Stimulated activated naive CD4-positive, alpha-beta T cell treated with Interleukin-2 at 50 U/mL for 16 hours (primary cell): ENCODE data around the gene PIPOX.
A peak's percentile ranks its signal among the peaks of the same experiment; 100 is the strongest.

ENCODE experiments used
- DNase-seq: peaks from one replicate; lab custom pipeline; 2025; lab: John Stamatoyannopoulos, UW

Gene PIPOX

GRCh38 chr17:29042679-29043538 is at the start of gene PIPOX:
PIPOX (plus strand) TSS chr17:29043141; CDS start chr17:29043226, 85 bp downstream.
- no peak for DNase-seq

- DNase-seq, result no peak
Observed at GRCh38 chr17:28993645-28994426, 49.1 kb upstream of the PIPOX start.

DNA sequence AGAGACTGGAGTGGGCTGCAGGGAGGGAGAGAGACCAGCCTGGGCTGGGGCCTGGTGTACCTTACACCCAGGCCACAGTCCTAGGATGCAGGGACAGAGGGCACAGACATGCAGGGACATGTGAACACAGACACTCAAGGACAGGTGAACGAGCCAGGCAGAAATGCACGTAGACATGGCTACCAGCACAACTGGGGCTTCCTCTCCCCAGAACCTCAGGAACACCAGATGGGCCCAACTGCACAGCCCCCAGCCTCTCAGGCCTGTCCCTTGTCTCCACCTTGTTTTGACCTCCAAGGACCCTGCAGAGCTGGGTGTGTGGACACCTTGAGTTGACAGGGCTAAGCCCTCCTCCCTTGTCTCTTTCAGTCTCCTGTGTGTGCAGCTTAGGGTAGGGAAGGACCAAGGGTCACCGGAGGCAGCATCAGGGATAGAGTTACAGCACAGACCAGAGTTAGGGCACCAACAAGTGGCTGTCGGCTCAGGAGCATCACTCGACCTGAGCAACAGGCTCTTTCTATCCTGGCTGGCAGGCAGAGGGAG is 46.3 kb upstream of the PIPOX start:
- DNase-seq, result no peak

DNA sequence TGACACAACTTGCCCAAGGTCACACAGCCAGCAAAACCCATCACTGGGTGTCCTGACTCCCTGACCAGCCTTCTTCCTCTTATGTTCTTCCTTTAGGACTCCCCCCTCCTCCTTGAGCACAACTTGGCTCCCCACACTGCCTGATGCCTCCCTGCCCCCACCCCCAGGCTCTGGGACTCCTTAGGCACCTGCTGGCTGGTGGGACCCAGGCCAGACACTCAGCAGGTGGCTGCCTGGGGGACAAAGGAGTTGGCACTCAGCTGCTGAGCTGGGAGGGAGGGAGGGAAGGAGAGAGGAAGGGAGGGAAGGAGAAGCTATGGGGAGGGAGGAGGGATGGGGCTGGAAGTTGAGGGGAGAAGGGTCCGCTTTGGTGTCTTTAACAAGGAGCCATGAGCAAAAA is 45.1 kb upstream of the PIPOX start:
- no peak for DNase-seq

- no peak for DNase-seq
Observed at GRCh38 chr17:28999206-28999605, 43.7 kb upstream of the PIPOX start.

DNA sequence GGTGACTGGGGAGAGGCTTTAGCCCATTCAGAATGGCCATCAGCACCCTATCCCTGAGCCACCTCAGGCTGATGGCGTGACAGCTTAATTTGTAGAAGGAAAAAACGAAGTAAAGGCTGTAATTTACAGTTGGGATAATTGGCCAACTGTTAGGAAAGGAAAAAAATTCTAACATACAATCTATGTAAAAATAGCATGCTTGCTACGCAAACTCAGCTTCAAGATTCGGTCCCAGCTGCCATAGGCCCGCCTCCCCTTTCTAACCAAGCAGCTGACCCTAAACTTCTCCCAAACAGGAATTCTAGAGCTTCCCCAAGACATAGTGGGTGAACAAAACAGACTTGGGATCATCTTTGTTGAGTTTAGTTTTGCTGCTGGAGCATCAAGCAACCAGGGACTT is 42.0 kb upstream of the PIPOX start:
- no peak for DNase-seq

GRCh38 chr17:29002811-29003210 is 40.1 kb upstream of the PIPOX start:
- DNase-seq, result no peak

GRCh38 chr17:29003289-29003688 is 39.7 kb upstream of the PIPOX start:
- no peak for DNase-seq

DNA sequence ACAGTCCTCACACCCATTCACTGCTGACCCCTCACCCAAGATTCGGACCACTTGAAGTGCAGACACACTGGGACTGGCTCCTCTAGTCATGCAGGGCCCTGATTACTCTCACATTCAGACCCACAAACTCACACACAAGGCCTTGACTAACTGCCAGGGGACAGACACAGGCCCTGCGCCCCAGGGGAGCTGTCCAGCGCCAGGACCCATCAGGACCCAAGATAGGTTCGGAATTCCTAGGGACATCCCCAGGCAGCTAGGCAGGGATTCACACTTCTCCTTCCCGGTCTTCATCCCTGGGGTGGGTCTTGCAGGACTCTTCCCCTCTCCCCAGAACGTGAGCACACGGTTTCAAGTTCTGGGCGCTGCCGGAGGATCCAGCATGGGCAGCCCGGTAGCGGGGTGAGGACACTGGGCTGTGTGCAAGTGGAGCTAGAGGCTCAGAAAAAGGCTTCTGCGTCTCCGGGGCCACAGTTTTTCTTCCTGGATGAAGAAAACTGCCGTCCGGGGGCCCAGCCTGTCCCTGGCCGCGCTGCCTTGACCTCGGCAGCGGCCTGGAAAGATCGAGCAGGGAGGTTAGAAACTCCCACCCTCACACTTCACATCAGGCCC is 38.8 kb upstream of the PIPOX start:
- no peak for DNase-seq

GRCh38 chr17:29005936-29006511 is 36.9 kb upstream of the PIPOX start, which contains the start of gene SEZ6:
SEZ6 (minus strand) TSS chr17:29006033; CDS start chr17:29005869, 164 bp downstream.
- peak; percentile 61 for DNase-seq

DNA sequence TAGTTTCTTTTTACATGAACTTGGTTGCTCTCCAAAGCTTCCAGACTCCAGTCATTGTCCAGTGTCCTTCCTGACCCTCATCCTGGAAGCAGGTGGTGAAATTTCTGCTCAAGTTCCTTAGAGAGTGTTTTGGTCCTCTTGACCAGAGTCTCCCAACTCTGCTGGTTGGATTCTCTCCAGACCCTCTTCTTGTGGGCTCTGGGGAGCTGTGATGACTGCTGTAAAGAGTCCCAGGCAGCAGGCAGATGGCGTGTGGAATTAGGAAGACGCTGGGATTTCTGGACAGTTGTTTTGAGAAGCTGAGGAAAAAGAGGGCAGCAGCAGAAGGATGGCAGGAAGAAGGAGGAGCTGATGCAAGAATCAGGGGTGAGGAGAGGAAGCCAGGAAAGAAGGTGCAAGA is 35.5 kb upstream of the PIPOX start:
- no peak for DNase-seq

DNA sequence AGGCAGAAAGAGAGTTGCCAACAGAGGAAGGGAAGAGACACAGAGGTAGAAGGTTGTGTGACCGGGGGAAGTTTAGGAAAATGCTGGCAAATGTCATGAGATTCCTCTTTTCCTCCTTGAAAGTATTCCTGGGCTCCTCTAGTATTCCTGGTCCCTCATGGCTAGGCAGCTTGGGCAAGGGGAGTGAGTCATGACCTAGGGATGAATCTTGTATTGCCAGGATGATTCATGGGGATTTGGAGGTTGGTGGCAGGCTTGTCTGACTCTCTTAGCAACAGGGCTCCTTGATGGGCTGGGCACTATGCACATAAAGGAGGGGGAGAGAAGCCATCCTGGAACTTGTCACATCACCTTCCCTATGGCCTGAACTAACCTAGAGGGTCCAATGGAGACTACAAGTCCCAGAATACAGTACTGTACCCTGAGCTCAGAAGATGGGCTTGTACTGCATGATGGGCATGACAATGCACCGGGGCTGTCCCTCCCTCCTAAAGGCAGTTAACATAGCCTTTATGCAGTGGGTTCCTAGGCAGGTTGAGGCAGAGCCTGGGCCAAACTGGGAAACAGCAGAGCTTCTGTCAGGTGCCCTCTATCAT is 35.0 kb upstream of the PIPOX start:
- DNase-seq, result no peak

DNA sequence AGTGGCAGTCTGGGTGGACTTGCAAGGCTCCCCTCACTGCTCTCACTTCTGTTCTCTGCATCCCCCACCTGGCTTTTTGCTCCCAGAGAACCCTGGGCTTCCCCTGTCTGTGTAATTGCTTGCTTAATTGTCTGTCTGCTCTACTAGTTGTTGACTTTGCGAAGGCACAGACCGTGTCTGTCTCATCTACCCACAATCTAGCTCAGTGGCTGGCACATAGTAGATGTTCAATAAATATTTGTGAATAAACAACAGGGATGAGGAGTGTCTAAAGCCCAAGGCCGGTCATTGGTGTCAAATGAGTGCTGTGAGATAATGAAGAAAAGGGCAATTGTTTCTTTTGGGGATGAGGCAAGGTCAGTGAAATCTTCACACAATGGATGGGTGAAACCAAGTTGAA is 34.4 kb upstream of the PIPOX start:
- no peak for DNase-seq

- no peak for DNase-seq
Observed at GRCh38 chr17:29010129-29010528, 32.8 kb upstream of the PIPOX start.

GRCh38 chr17:29010586-29010985 is 32.4 kb upstream of the PIPOX start:
- no peak for DNase-seq

- no peak for DNase-seq
Observed at GRCh38 chr17:29012535-29012934, 30.4 kb upstream of the PIPOX start.

- no peak for DNase-seq
Observed at GRCh38 chr17:29014716-29015115, 28.2 kb upstream of the PIPOX start.

- no peak for DNase-seq
Observed at GRCh38 chr17:29016345-29017210, 26.4 kb upstream of the PIPOX start.

DNA sequence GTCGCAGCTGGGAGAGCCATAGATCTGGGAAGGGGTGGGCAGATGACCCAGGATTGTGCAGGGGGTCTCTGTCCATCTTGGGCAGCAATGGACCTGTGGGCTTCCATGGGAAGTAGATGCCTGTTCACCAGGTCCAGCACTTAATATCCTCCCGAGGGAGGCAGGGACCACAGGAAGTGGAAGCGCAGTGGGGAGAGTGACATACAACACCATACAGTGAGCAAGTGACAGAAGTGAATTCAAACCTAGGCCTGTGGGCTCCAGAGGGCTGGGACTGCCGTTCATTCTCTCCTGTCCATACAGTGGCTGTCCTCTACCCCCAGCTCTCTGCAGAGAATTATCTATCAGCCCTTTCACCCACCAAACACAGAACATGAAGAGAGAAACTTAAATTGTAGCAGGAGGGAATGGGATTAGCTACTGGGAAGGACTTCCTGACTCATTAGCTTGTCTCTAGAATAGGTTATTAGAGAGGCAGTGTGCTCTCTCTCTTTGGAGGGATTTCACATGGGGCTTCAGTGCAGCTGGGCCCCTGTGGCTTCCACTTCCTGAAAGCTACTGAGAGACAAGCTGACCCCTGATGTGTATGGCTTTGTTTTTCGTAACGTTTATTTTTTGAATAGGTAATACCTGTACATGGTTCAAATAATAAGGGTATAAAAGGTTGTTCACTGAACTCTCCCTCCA is 24.0 kb upstream of the PIPOX start:
- no peak for DNase-seq
